Lower leg skin (tissue), 3 donors: ENCODE data around the gene STK24.

ENCODE experiments used
- POLR2A ChIP-seq, 2 donors: fragments of 450-650 bp; IDR thresholded peaks; one replicate each; pipeline ENCODE4 v1.6.1; 2016 to 2017; ENCODE audit warnings: antibody characterized with exemption in 2 of 2, mild to moderate bottlenecking in 1 of 2, moderate library complexity in 1 of 2
- TF ChIP-seq, protein P1 (sequence below), 3 donors: fragments of 450-650 bp; IDR thresholded peaks; one replicate each; pipeline ENCODE4 v1.5.1; 2016; ENCODE audit warnings: antibody characterized with exemption in 3 of 3, mild to moderate bottlenecking in 3 of 3, moderate library complexity in 2 of 3

DNA sequence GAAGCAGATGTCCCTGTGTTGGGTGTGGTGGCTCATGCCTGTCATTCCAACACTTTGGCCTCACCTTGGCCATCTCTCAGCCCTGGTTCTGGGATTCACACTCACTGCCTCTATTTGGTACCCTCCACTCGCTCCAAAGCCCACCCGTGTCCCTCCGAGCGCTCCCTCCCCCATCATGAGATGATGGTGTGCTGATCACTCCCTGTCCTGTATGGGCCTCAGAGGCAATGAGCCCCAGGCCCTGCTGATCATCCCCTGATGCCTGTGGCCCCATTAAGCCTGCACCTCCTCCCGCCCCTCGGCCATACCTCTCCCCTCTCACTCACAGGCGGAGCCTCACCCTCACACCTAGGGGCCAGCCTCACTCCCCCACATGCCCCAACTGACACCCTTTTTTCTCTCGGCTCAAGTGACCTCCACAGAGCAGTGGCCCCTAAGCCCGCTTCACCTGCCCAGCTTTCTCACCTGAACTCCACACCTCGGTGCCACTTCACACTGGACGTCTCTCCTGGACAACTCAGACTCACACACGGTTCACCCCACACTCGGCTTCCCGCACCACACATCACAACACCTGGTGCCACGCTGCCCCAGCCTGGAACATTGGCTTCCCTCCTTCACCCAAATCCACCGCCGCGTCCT lies 114.5 kb downstream of the STK24 start:
- TF ChIP-seq, protein P1, sequence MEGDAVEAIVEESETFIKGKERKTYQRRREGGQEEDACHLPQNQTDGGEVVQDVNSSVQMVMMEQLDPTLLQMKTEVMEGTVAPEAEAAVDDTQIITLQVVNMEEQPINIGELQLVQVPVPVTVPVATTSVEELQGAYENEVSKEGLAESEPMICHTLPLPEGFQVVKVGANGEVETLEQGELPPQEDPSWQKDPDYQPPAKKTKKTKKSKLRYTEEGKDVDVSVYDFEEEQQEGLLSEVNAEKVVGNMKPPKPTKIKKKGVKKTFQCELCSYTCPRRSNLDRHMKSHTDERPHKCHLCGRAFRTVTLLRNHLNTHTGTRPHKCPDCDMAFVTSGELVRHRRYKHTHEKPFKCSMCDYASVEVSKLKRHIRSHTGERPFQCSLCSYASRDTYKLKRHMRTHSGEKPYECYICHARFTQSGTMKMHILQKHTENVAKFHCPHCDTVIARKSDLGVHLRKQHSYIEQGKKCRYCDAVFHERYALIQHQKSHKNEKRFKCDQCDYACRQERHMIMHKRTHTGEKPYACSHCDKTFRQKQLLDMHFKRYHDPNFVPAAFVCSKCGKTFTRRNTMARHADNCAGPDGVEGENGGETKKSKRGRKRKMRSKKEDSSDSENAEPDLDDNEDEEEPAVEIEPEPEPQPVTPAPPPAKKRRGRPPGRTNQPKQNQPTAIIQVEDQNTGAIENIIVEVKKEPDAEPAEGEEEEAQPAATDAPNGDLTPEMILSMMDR (IDR thresholded peaks at IDR 0.05), result no peak
- no peak for TF ChIP-seq POLR2A (IDR thresholded peaks at IDR 0.05)
